Hepatocyte (in vitro differentiated cells): Measurements from ENCODE around the gene GATD1.

Source experiments
- CTCF ChIP-seq: fragments of 200-600 bp; sonication (generic); IDR thresholded peaks from 2 replicates; pipeline ENCODE4 v1.5.1; 2016; ENCODE audit warnings: antibody characterized with exemption, mild to moderate bottlenecking; ENCODE audit not compliant: poor library complexity
- EZH2 ChIP-seq: fragments of 200-600 bp; sonication (generic); IDR thresholded peaks from 2 replicates; pipeline ENCODE4 v1.6.1; 2016; ENCODE audit warnings: antibody characterized with exemption, mild to moderate bottlenecking, borderline replicate concordance
- EZH2phosphoT487 ChIP-seq: fragments of 200-600 bp; sonication (generic); IDR thresholded peaks from one replicate; pipeline ENCODE4 v1.6.1; 2018; ENCODE audit warnings: antibody characterized with exemption, mild to moderate bottlenecking, low read depth, moderate library complexity; ENCODE audit not compliant: unreplicated experiment, severe bottlenecking

- TF ChIP-seq CTCF: no peak
- no peak for TF ChIP-seq EZH2phosphoT487
- no peak for TF ChIP-seq EZH2
Measured at GRCh38 chr11:782264-783174, 5.2 kb upstream of the GATD1 start.
